NT2/D1 (cell line): ENCODE results near the gene FGFR2.

Experiments
- DNase-seq: peaks from one replicate; pipeline ENCODE4 v3.0.0-alpha.2; 2011; ENCODE audit warnings: low read depth, low spot score
- H3K27me3 ChIP-seq: 2 replicates; pipeline ENCODE4 v1.6.0; 2011; ENCODE audit warnings: mild to moderate bottlenecking; ENCODE audit not compliant: insufficient read length, insufficient read depth
- H3K36me3 ChIP-seq: 2 replicates; pipeline ENCODE4 v1.6.1; 2011; ENCODE audit warnings: mild to moderate bottlenecking, low read length, mixed read lengths; ENCODE audit not compliant: insufficient read depth, insufficient read length
- H3K4me1 ChIP-seq: 2 replicates; pipeline ENCODE4 v1.5.1; 2011; ENCODE audit not compliant: insufficient read depth, insufficient read length
- H3K4me3 ChIP-seq: 2 replicates; pipeline ENCODE4 v1.5.1; 2011; ENCODE audit warnings: low read depth; ENCODE audit not compliant: insufficient read length
- H3K9ac ChIP-seq: 2 replicates; pipeline ENCODE4 v1.6.0; 2011; ENCODE audit warnings: low read depth; ENCODE audit not compliant: insufficient read length
- H3K9me3 ChIP-seq: 2 replicates; pipeline ENCODE4 v1.5.1; 2011; ENCODE audit warnings: mild to moderate bottlenecking, low read length; ENCODE audit not compliant: insufficient read depth
- SUZ12 ChIP-seq: IDR thresholded peaks from 2 replicates; pipeline ENCODE4 v1.6.1; 2011; ENCODE audit not compliant: insufficient read length, insufficient read depth; ENCODE audit errors: extremely low read depth
- YY1 ChIP-seq: IDR thresholded peaks from 2 replicates; pipeline ENCODE4 v1.6.1; 2011; ENCODE audit not compliant: insufficient read length, insufficient read depth
- ZNF274 ChIP-seq: IDR thresholded peaks from 2 replicates; pipeline ENCODE4 v1.6.1; 2011; ENCODE audit warnings: mild to moderate bottlenecking, low read depth, low read length

The FGFR2 gene

DNA sequence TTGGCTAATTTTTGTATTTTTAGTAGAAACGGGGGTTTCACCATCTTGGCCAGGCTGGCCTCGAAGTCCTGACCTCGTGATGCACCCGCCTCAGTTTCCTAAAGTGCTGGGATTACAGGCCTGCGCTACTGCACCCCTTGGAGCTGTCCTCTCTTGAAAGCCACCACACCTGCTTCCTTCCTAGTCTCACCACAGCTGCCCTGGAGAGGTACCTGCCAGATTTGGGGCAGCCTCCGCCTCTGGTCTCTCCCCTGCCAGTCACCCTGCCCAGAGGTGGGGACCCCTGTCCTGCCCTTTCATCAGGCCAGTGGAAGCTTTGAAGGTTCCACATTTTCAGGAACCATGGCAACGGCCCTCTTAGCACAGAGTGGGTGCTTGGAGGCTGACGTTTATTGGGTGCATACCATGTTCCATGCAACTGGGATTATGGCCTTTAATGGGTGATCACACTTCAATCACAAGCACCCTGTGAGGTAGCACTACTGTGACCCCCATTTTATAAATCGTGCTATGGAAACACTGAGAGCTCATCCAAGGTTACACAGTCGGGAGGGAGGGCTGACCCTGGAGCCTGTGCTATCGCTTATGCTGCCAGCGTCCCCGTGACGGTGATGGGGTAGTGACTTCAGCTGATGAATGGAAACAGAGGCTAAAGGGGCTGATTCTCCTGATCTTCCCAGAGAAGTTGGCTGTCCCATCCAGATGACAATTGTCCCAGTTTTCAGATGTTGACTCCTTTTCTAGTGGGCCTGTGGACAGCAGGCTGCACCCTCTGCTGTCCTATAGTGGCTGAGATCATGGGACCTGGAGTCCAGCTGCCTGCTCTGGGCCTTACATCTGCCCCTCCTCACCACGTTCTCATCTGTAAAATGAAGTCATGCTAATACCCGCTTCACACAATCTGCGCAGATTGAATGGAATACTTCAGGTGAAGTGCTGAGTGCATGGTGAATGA is 11.5 kb upstream of the FGFR2 start:
- Histone ChIP-seq H3K4me3 (no peak overlapping the region), H3K9me3 (no peaks in the 10 kb centered on the region), H3K4me1 (no peaks in the 10 kb centered on the region), H3K27me3 (peaks cover 12% of the 10 kb centered on the region), H3K9ac (no peak overlapping the region), H3K36me3 (no peaks in the 10 kb centered on the region)
- DNase-seq: no peak
- TF ChIP-seq YY1 (no peak), ZNF274 (no peak)

DNA sequence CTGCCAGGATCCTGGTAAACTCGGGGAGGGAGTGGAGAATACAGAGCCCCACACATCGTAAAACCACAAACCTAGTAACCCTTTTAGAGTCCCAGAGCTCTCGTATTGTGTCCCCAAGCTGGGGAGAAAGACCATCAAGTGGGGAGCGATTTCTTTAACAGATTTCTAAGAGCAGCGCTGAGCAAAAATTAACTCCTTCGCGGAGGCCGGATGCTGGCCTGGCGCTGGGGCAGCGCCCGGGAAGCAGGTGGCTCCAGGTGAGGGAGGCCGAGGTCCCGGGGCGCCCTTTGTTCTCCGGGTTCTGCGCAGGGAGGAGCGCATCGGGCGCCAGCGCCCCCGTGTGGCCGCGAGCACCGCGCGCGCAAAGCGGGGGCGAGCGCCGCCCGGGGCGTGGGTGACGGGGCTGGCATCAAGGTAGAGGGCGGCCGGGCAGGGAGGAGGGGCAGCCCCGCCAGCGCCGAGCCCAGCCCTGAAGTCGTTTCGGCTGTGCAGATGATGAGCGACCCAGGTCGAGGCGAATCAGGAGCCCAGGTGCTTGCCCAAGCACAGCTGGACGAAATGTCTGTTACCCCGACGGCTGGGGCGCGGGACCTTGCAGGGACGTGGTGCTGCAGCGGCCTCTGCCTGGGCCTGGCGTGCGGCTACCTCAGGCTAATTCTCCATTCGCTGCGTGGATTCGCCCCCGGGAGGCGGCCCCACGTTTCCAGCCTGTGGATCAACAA is 10.4 kb upstream of the FGFR2 start:
- peaks cover 12% of the 10 kb centered on the region for H3K27me3 ChIP-seq
- H3K9me3 ChIP-seq: no peaks in the 10 kb centered on the region
- no peaks in the 10 kb centered on the region for H3K4me1 ChIP-seq
- H3K4me3 ChIP-seq: no peak overlapping the region
- no peak for TF ChIP-seq ZNF274
- no peaks in the 10 kb centered on the region for H3K36me3 ChIP-seq
- no peak for DNase-seq
- no peak overlapping the region for H3K9ac ChIP-seq

DNA sequence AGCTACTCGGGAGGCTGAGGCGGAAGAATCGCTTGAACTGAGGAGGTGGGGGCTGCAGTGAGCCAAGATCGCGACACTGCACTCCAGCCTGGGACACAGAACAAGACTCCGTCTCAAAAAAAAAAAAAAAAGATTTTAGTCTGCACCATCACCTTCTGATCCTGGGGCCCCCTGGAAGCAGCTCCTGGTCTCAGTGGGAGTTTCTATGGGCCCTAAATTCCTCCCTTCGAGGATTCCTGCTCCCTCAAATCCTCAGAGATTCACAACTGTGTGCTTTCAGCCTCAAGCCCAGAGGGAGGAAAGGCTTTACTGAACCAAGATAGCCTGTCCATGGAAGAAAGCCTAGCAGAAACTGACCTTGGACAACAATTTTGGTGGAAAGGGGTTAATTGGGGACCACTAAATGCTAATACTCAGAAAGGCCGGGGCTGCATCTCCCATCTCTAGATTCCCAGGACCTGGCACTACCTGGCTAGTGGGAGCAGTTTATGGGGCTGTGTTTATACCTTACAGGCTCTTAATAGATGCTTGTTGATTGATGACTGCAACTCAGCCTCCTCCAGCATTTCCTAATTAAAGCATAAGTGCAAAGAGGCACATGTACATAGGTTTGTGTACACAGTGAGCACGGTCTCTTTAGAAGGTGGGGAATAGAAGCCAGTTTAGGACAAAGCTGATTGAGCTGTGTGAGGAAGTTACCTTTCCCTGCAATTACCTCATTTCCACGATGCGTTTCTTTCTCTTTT is 9.2 kb upstream of the FGFR2 start:
- H3K9me3 ChIP-seq: no peaks in the 10 kb centered on the region
- no peaks in the 10 kb centered on the region for H3K4me1 ChIP-seq
- no peak overlapping the region for H3K4me3 ChIP-seq
- no peak overlapping the region for H3K9ac ChIP-seq
- peaks cover 12% of the 10 kb centered on the region for H3K27me3 ChIP-seq
- H3K36me3 ChIP-seq: no peaks in the 10 kb centered on the region
- no peak for TF ChIP-seq ZNF274
- no peak for TF ChIP-seq SUZ12
- no peak for TF ChIP-seq YY1
- DNase-seq: no peak

DNA sequence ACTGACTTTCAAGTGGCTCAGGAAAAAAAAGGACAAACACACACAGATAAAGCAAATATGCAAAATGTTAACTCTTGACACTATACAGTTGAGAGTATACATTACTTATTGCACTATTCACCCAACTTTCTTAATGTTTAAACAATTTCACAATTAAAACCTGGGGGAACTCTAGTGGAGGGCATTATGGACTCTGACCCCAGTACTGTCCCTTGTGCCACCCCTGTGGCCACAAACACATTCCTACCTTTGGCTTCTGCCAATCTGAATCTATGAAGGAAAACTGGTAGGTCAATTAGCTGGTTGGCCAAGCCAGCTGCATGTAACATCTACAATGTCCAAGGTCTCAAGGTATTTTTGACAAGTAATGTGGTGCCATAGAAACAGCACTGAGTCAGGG is 7.5 kb upstream of the FGFR2 start:
- Histone ChIP-seq H3K4me3 (no peak overlapping the region), H3K4me1 (no peaks in the 10 kb centered on the region), H3K36me3 (no peaks in the 10 kb centered on the region), H3K9me3 (no peaks in the 10 kb centered on the region), H3K9ac (no peak overlapping the region), H3K27me3 (peaks cover 12% of the 10 kb centered on the region)
- TF ChIP-seq ZNF274 (no peak), SUZ12 (no peak), YY1 (no peak)
- DNase-seq: no peak

DNA sequence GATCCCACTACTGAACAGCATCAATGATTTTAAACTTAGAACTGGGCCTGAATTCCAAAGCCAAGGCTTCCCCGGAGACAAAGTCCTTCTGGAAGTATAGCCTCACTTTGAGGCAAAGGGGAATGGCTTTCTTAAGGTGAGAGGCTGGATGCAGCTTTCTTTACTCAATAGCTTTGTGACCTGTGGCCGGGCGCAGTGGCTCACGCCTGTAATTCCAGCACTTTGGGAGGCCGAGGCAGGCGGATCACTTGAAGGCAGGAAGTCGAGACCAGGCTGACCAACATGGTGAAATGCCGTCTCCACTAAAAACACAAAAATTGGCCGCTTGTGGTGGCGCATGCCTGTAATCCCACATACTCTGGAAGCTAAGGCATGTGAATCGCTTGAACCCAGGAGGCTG is 3.2 kb upstream of the FGFR2 start:
- H3K27me3 ChIP-seq: peaks cover 8% of the 10 kb centered on the region
- no peaks in the 10 kb centered on the region for H3K9me3 ChIP-seq
- H3K36me3 ChIP-seq: no peaks in the 10 kb centered on the region
- H3K9ac ChIP-seq: peak overlapping the region; percentile 28
- H3K4me3 ChIP-seq: no peak overlapping the region
- DNase-seq: no peak
- peaks cover 2% of the 10 kb centered on the region for H3K4me1 ChIP-seq
- TF ChIP-seq YY1 (no peak), SUZ12 (no peak), ZNF274 (no peak)

DNA sequence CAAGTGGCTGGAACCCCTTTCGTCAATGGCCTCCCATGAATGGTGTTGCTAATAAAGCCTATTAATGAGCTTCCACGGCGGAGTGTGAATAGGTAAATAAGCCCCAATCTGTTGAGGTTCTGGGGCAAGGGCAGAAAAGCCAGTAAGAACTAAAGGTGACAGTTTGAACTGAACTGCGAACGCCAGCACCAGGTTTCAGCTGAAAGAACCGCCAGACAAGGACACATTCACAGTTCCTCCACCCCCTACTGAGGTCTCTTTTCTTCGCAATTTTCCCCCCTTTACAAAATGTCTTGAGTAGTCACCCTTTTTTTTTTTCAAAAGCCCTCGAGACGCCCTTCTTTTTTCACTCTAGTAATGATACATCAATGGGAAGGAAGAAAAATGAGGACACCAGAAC is 2.4 kb upstream of the FGFR2 start:
- Histone ChIP-seq H3K36me3 (no peaks in the 10 kb centered on the region), H3K27me3 (peaks cover 8% of the 10 kb centered on the region), H3K9me3 (no peaks in the 10 kb centered on the region), H3K9ac (no peak overlapping the region), H3K4me1 (peaks cover 2% of the 10 kb centered on the region), H3K4me3 (no peak overlapping the region)
- no peak for DNase-seq
- TF ChIP-seq SUZ12: no peak
- no peak for TF ChIP-seq ZNF274
- TF ChIP-seq YY1: no peak

DNA sequence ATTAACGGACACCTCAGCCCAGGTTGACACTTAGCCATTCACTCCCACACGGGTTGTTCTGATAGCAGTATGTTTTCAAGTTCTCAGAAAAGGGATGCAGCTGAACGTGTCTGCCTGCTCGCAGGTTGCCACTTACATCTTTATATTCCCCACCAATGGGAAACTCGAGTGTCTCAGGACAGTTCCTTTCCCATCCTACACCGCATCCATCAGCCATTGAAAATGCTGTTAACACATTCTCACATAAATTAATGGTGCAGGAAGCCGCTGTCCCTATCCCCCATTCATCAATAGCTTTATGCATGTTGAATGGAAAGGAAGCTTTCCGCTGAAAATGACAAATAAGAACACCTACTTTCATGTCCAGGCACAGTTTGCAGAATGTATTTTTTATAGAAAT is 1.7 kb upstream of the FGFR2 start:
- TF ChIP-seq ZNF274 (no peak), SUZ12 (no peak), YY1 (no peak)
- Histone ChIP-seq H3K9ac (no peak overlapping the region), H3K4me1 (peaks cover 2% of the 10 kb centered on the region), H3K4me3 (no peak overlapping the region), H3K27me3 (peaks cover 8% of the 10 kb centered on the region), H3K9me3 (no peaks in the 10 kb centered on the region), H3K36me3 (no peaks in the 10 kb centered on the region)
- DNase-seq: no peak
